Loucy (cell line): ENCODE results near the gene XXYLT1.
A peak's percentile ranks its signal among the peaks of the same experiment; 100 is the strongest.

ENCODE experiments used
- H2AFZ ChIP-seq: fragments of 200-600 bp; sonication (generic); 2 replicates; pipeline ENCODE4 v1.6.0; 2016; ENCODE audit warnings: antibody characterized with exemption, mild to moderate bottlenecking, low read length, moderate library complexity
- H3F3A ChIP-seq: fragments of 200-600 bp; 2 replicates; pipeline ENCODE4 v1.6.0; 2016; ENCODE audit warnings: antibody characterized with exemption, low read depth, mild to moderate bottlenecking
- H3K27me3 ChIP-seq: fragments of 200-600 bp; sonication (generic); 2 replicates; pipeline ENCODE4 v1.6.1; 2014; ENCODE audit warnings: low read length, mild to moderate bottlenecking; ENCODE audit not compliant: insufficient read depth, poor library complexity, severe bottlenecking
- H3K36me3 ChIP-seq: fragments of 200-600 bp; sonication (generic); 2 replicates; pipeline ENCODE4 v1.6.1; 2016; ENCODE audit warnings: low read length; ENCODE audit not compliant: insufficient read depth
- H3K4me1 ChIP-seq: fragments of 200-600 bp; sonication (generic); 2 replicates; pipeline ENCODE4 v1.5.1; 2014; ENCODE audit warnings: low read length, mild to moderate bottlenecking; ENCODE audit not compliant: insufficient read depth, poor library complexity, severe bottlenecking
- H3K4me2 ChIP-seq: fragments of 200-600 bp; sonication (generic); 2 replicates; pipeline ENCODE4 v1.6.0; 2014; ENCODE audit warnings: antibody characterized with exemption, low read length, low read depth, mild to moderate bottlenecking; ENCODE audit not compliant: poor library complexity, severe bottlenecking
- H3K4me3 ChIP-seq: fragments of 200-600 bp; sonication (generic); 2 replicates; pipeline ENCODE4 v1.5.1; 2014; ENCODE audit warnings: low read length, mild to moderate bottlenecking, mixed read lengths; ENCODE audit not compliant: poor library complexity, severe bottlenecking
- H3K79me2 ChIP-seq: fragments of 200-600 bp; sonication (generic); 2 replicates; pipeline ENCODE4 v1.6.1; 2014; ENCODE audit warnings: low read length; ENCODE audit not compliant: insufficient read depth
- H3K9ac ChIP-seq: fragments of 200-600 bp; sonication (generic); 2 replicates; pipeline ENCODE4 v1.6.0; 2014; ENCODE audit warnings: mild to moderate bottlenecking, low read depth, low read length, moderate library complexity; ENCODE audit not compliant: poor library complexity, severe bottlenecking
- H3K9me2 ChIP-seq: fragments of 200-600 bp; sonication (generic); replicated peaks from 2 replicates; pipeline ENCODE4 v1.6.1; 2016; ENCODE audit warnings: low read depth, low read length, mixed read lengths
- H3K9me3 ChIP-seq: fragments of 200-600 bp; sonication (generic); 2 replicates; pipeline ENCODE4 v1.6.1; 2014; ENCODE audit warnings: mild to moderate bottlenecking, antibody characterized with exemption, low read length, low read depth; ENCODE audit not compliant: insufficient read depth
- H4K20me1 ChIP-seq: fragments of 200-600 bp; sonication (generic); 2 replicates; pipeline ENCODE4 v1.6.0; 2014; ENCODE audit warnings: antibody characterized with exemption, low read length, mild to moderate bottlenecking; ENCODE audit not compliant: insufficient read depth, poor library complexity, severe bottlenecking
- EZH2phosphoT487 ChIP-seq: fragments of 200-600 bp; IDR thresholded peaks from 2 replicates; pipeline ENCODE4 v1.6.1; 2018; ENCODE audit warnings: antibody characterized with exemption, mild to moderate bottlenecking, moderate library complexity, borderline replicate concordance
- TF ChIP-seq, protein P1 (sequence below): fragments of 200-600 bp; sonication (generic); conservative IDR thresholded peaks from 2 replicates; pipeline ENCODE4 v1.5.1; 2014; ENCODE audit warnings: mild to moderate bottlenecking, antibody characterized with exemption, low read length

Gene XXYLT1

GRCh38 chr3:195260280-195260905, 10.6 kb downstream of the XXYLT1 start:
- H3K36me3 ChIP-seq: no peaks in the 10 kb centered on the region
- H3K9me2 ChIP-seq: no peaks in the 10 kb centered on the region
- H3K4me2 ChIP-seq: peak overlapping the region; percentile 77
- peak overlapping the region; percentile 65 for H3K9ac ChIP-seq
- H3K9me3 ChIP-seq: no peaks in the 10 kb centered on the region
- H3K27me3 ChIP-seq: no peaks in the 10 kb centered on the region
- no peaks in the 10 kb centered on the region for H3F3A ChIP-seq
- peaks cover 90% of the 10 kb centered on the region for H3K79me2 ChIP-seq
- no peaks in the 10 kb centered on the region for H4K20me1 ChIP-seq
- H2AFZ ChIP-seq: peak overlapping the region; percentile 70
- no peak for TF ChIP-seq EZH2phosphoT487
- TF ChIP-seq, protein P1, sequence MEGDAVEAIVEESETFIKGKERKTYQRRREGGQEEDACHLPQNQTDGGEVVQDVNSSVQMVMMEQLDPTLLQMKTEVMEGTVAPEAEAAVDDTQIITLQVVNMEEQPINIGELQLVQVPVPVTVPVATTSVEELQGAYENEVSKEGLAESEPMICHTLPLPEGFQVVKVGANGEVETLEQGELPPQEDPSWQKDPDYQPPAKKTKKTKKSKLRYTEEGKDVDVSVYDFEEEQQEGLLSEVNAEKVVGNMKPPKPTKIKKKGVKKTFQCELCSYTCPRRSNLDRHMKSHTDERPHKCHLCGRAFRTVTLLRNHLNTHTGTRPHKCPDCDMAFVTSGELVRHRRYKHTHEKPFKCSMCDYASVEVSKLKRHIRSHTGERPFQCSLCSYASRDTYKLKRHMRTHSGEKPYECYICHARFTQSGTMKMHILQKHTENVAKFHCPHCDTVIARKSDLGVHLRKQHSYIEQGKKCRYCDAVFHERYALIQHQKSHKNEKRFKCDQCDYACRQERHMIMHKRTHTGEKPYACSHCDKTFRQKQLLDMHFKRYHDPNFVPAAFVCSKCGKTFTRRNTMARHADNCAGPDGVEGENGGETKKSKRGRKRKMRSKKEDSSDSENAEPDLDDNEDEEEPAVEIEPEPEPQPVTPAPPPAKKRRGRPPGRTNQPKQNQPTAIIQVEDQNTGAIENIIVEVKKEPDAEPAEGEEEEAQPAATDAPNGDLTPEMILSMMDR: peak; percentile 5; the same call in 1 of the 2 replicates
- peak overlapping the region; percentile 80 for H3K4me3 ChIP-seq
- H3K4me1 ChIP-seq: peaks cover 66% of the 10 kb centered on the region

DNA sequence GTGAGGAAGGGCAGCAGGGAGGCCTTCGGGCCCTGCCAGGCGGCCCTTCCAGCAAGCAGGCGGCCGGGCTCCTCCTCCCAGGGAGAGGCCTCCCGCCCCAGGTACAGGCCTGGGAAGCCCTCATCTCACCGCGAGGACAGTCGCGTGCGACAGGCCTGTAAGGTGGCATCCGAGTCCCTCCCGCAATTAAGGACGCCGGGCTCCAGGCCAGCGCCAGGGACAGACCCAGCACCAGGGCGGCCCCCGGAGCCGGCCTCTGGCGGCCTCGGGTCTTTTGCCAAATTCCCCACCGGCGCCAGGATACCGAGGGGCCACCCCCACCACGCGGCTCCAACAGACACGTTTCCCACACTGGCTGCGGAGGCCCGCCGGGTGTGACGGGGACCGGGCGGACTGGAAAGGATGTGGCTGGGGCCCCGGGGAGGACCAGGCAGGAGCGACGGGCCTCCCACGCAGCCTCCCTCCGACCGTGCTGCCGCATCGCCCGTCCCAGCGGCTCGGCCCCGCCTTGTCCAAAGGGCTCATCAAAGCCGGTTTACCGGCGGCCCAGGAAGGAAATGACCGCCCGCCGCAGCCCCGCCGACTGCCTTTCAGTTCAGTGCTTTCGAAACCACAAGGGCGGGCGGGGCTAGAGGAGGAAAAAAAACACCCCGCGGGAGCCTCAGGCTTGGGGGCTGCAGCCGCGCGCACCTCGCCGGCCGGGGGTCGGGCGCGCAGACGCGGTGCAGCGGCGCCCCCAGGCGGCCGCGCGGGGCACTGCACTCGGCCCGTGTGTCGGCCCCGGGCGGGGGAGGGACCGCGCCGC, 11.3 kb downstream of the XXYLT1 start:
- Histone ChIP-seq H3K9me2 (no peaks in the 10 kb centered on the region), H3K36me3 (no peaks in the 10 kb centered on the region), H3K4me1 (peaks cover 65% of the 10 kb centered on the region), H3K27me3 (no peaks in the 10 kb centered on the region), H3K79me2 (peaks cover 90% of the 10 kb centered on the region), H2AFZ (no peak overlapping the region; the same call in 1 of the 2 replicates), H3K4me3 (peak overlapping the region; percentile 80), H4K20me1 (no peaks in the 10 kb centered on the region), H3K9ac (peak overlapping the region; percentile 91), H3K9me3 (no peaks in the 10 kb centered on the region), H3K4me2 (peak overlapping the region; percentile 88), H3F3A (no peaks in the 10 kb centered on the region)
- TF ChIP-seq, protein P1: peak; percentile 49; the same call in 1 of the 2 replicates
- no peak for TF ChIP-seq EZH2phosphoT487

- Histone ChIP-seq H3F3A (no peaks in the 10 kb centered on the region), H3K9ac (peak overlapping the region; percentile 91), H3K9me2 (no peaks in the 10 kb centered on the region), H3K27me3 (no peaks in the 10 kb centered on the region), H4K20me1 (no peaks in the 10 kb centered on the region), H3K4me1 (peaks cover 63% of the 10 kb centered on the region), H3K79me2 (peaks cover 90% of the 10 kb centered on the region), H3K4me2 (peak overlapping the region; percentile 88), H3K4me3 (peak overlapping the region; percentile 68), H2AFZ (no peak overlapping the region), H3K36me3 (no peaks in the 10 kb centered on the region), H3K9me3 (no peaks in the 10 kb centered on the region)
- TF ChIP-seq, protein P1: no peak
- TF ChIP-seq EZH2phosphoT487: no peak
Observed at GRCh38 chr3:195259154-195259474, 11.8 kb downstream of the XXYLT1 start.
